H9 (cell line): ENCODE measurements around the gene OSBPL10. TPM values are rescaled to one million over a fixed set of nuclear protein-coding genes. Genes with fewer than 3 reads are reported as not detected.

Experiments
- DNase-seq: peaks from one replicate; pipeline ENCODE4 v3.0.0-alpha.2; 2017
- H2AFZ ChIP-seq: one replicate; pipeline ENCODE4 v1.6.1; 2013; ENCODE audit warnings: mild to moderate bottlenecking, low read length, control low read depth, moderate library complexity
- H2AK5ac ChIP-seq: 2 replicates; pipeline ENCODE4 v1.6.1; 2013; ENCODE audit warnings: low read length, control low read depth, mixed read lengths; ENCODE audit not compliant: insufficient read length
- H2BK120ac ChIP-seq: one replicate; pipeline ENCODE4 v1.6.1; 2013; ENCODE audit warnings: low read depth, mild to moderate bottlenecking, low read length, control low read depth, inconsistent platforms; ENCODE audit not compliant: poor library complexity, severe bottlenecking
- H2BK12ac ChIP-seq: 2 replicates; pipeline ENCODE4 v1.6.1; 2013; ENCODE audit warnings: low read length, control low read depth, mixed read lengths, low read depth; ENCODE audit not compliant: insufficient read length
- H2BK15ac ChIP-seq: 2 replicates; pipeline ENCODE4 v1.6.1; 2013; ENCODE audit warnings: low read depth, low read length, control low read depth
- H2BK20ac ChIP-seq: one replicate; pipeline ENCODE4 v1.6.1; 2013; ENCODE audit warnings: low read depth, mild to moderate bottlenecking, low read length, control low read depth, inconsistent platforms; ENCODE audit not compliant: poor library complexity, severe bottlenecking
- H2BK5ac ChIP-seq: 2 replicates; pipeline ENCODE4 v1.6.1; 2013; ENCODE audit warnings: low read length, control low read depth, mixed read lengths; ENCODE audit not compliant: insufficient read length
- H3K14ac ChIP-seq: 2 replicates; pipeline ENCODE4 v1.6.1; 2013; ENCODE audit warnings: low read length, control low read depth; ENCODE audit not compliant: insufficient read depth
- H3K18ac ChIP-seq: 2 replicates; pipeline ENCODE4 v1.6.1; 2013; ENCODE audit warnings: low read depth, mild to moderate bottlenecking, mixed read lengths, low read length, control low read depth; ENCODE audit not compliant: insufficient read length
- H3K23ac ChIP-seq: 2 replicates; pipeline ENCODE4 v1.6.1; 2013; ENCODE audit warnings: low read length, control low read depth, mixed read lengths, low read depth; ENCODE audit not compliant: insufficient read length
- H3K23me2 ChIP-seq: 2 replicates; pipeline ENCODE4 v1.6.1; 2013; ENCODE audit warnings: low read depth, mild to moderate bottlenecking, mixed read lengths, low read length, control low read depth; ENCODE audit not compliant: insufficient read length, poor library complexity, severe bottlenecking
- H3K27ac ChIP-seq: 2 replicates; pipeline ENCODE4 v1.5.1; 2013; ENCODE audit warnings: low read length, control low read depth, mixed read lengths, low read depth; ENCODE audit not compliant: insufficient read length
- H3K27me3 ChIP-seq: 2 replicates; pipeline ENCODE4 v1.6.1; 2013; ENCODE audit warnings: low read length, control low read depth, inconsistent platforms; ENCODE audit not compliant: insufficient read depth
- H3K4ac ChIP-seq: 2 replicates; pipeline ENCODE4 v1.6.1; 2013; ENCODE audit warnings: low read depth, mild to moderate bottlenecking, control low read depth, inconsistent platforms, low read length, moderate library complexity
- H3K4me1 ChIP-seq: 2 replicates; pipeline ENCODE4 v1.6.1; 2013; ENCODE audit warnings: low read length, control low read depth, inconsistent platforms; ENCODE audit not compliant: insufficient read depth
- H3K4me2 ChIP-seq: 2 replicates; pipeline ENCODE4 v1.6.1; 2013; ENCODE audit warnings: low read length, control low read depth, mixed read lengths; ENCODE audit not compliant: insufficient read length, insufficient read depth
- H3K56ac ChIP-seq: 2 replicates; pipeline ENCODE4 v1.6.1; 2013; ENCODE audit warnings: low read depth, mild to moderate bottlenecking, mixed read lengths, low read length, control low read depth; ENCODE audit not compliant: insufficient read length
- H3K79me1 ChIP-seq: 2 replicates; pipeline ENCODE4 v1.6.1; 2013; ENCODE audit warnings: low read depth, mild to moderate bottlenecking, moderate library complexity, low read length, control low read depth, inconsistent platforms; ENCODE audit not compliant: insufficient read depth, poor library complexity, severe bottlenecking
- H3K79me2 ChIP-seq: 2 replicates; pipeline ENCODE4 v1.6.1; 2013; ENCODE audit warnings: low read length, control low read depth, inconsistent platforms; ENCODE audit not compliant: insufficient read depth
- H3K9ac ChIP-seq: 2 replicates; pipeline ENCODE4 v1.6.1; 2013; ENCODE audit warnings: low read length, control low read depth, mixed read lengths; ENCODE audit not compliant: insufficient read length; ENCODE audit errors: extremely low read depth
- H3K9me3 ChIP-seq: one replicate; pipeline ENCODE4 v1.6.1; 2013; ENCODE audit warnings: low read depth, low read length, inconsistent platforms; ENCODE audit not compliant: control insufficient read depth
- H3T11ph ChIP-seq: one replicate; pipeline ENCODE4 v1.6.1; 2013; ENCODE audit warnings: mild to moderate bottlenecking, low read length, control low read depth, inconsistent platforms
- H4K20me1 ChIP-seq: one replicate; pipeline ENCODE4 v1.6.1; 2013; ENCODE audit not compliant: control insufficient read depth, insufficient read length, insufficient read depth
- H4K5ac ChIP-seq: 2 replicates; pipeline ENCODE4 v1.6.1; 2013; ENCODE audit warnings: low read depth, mild to moderate bottlenecking, mixed read lengths, low read length, control low read depth; ENCODE audit not compliant: insufficient read length
- H4K8ac ChIP-seq: replicated peaks from 2 replicates; pipeline ENCODE4 v1.6.1; 2013; ENCODE audit warnings: low read length, control low read depth, mixed read lengths, low read depth; ENCODE audit not compliant: insufficient read length
- H4K91ac ChIP-seq: 2 replicates; pipeline ENCODE4 v1.6.1; 2013; ENCODE audit warnings: low read depth, mild to moderate bottlenecking, moderate library complexity, mixed read lengths, low read length, control low read depth; ENCODE audit not compliant: insufficient read length
- H3K27ac Mint-ChIP-seq, 3 experiments: 2 replicates in 2 of 3; 3 replicates in 1 of 3; pipeline ENCODE4 v1.8.0; 2020 to 2021; ENCODE audit warnings: mixed read lengths in 3 of 3, mild to moderate bottlenecking in 1 of 3, moderate library complexity in 1 of 3
- H3K27me3 Mint-ChIP-seq: 2 replicates; pipeline ENCODE4 v1.8.0; 2021; ENCODE audit warnings: low read depth, mild to moderate bottlenecking, moderate library complexity, mixed read lengths
- H3K36me3 Mint-ChIP-seq, 3 experiments: 2 replicates in 2 of 3; 3 replicates in 1 of 3; pipeline ENCODE4 v1.8.0; 2020 to 2021; ENCODE audit warnings: low read depth in 3 of 3, mixed read lengths in 3 of 3; ENCODE audit not compliant: insufficient read depth in 1 of 3
- H3K4me1 Mint-ChIP-seq, 2 experiments: 2 replicates each; pipeline ENCODE4 v1.8.0; 2020; ENCODE audit warnings: mixed read lengths in 2 of 2
- H3K4me3 Mint-ChIP-seq, 2 experiments: 2 replicates in 1 of 2; 3 replicates in 1 of 2; pipeline ENCODE4 v1.8.0; 2020 to 2021; ENCODE audit warnings: mild to moderate bottlenecking in 2 of 2, mixed read lengths in 2 of 2, moderate library complexity in 1 of 2
- H3K9me3 Mint-ChIP-seq, 2 experiments: 2 replicates in 1 of 2; 3 replicates in 1 of 2; pipeline ENCODE4 v1.8.0; 2020; ENCODE audit warnings: mild to moderate bottlenecking in 2 of 2, mixed read lengths in 2 of 2, moderate library complexity in 1 of 2
- CTCF ChIP-seq: fragments of 200-600 bp; sonication (generic); conservative IDR thresholded peaks from 3 replicates; pipeline ENCODE4 v1.8.0; 2021; ENCODE audit warnings: antibody characterized with exemption, mild to moderate bottlenecking
- WGBS: extraction: QIAGEN DNeasy Blood & Tissue Kit; methylation state at CpG from one replicate; pipeline ENCODE4 v1.1.7; 2013; ENCODE audit warnings: missing lambda C conversion rate, low lambda C conversion rate, mixed read lengths; ENCODE audit not compliant: insufficient read length; ENCODE audit errors: extremely low coverage; 5-methylcytosine and 5-hydroxymethylcytosine counted together
- total RNA-seq: library from RNA; stranded (reverse); gene quantifications from 2 replicates; pipeline ENCODE4 v1.2.1, GENCODE V29; 2021

OSBPL10 gene
- total RNA-seq, 1 experiment from 2014 or later: 42.7 TPM

GRCh38 chr3:31752305-31753049 is 228.6 kb downstream of the OSBPL10 start:
- no peak overlapping the region for H3K23ac ChIP-seq
- H2BK15ac ChIP-seq: no peak overlapping the region
- H3K27me3 ChIP-seq: no peaks in the 10 kb centered on the region
- no peak overlapping the region for H4K91ac ChIP-seq
- no peak overlapping the region for H3K4me2 ChIP-seq
- H3K9me3 Mint-ChIP-seq: peaks cover 0 to 1% of the 10 kb centered on the region in 2 experiments; a peak in 2 of 5 replicates
- no peak overlapping the region for H3K4ac ChIP-seq
- H3K27me3 Mint-ChIP-seq: no peaks in the 10 kb centered on the region
- no peak for DNase-seq
- H2BK5ac ChIP-seq: no peak overlapping the region
- H3K9ac ChIP-seq: no peak overlapping the region
- peaks cover 12 to 22% of the 10 kb centered on the region in 2 experiments for H3K4me1 Mint-ChIP-seq
- peaks cover under 1 to 9% (median 2%) of the 10 kb centered on the region in 3 experiments; a peak in 5 of 7 replicates for H3K36me3 Mint-ChIP-seq
- no peaks in the 10 kb centered on the region for H3K79me1 ChIP-seq
- no peak overlapping the region for H3K4me3 Mint-ChIP-seq
- no peak overlapping the region for H2BK120ac ChIP-seq
- H4K8ac ChIP-seq: no peak overlapping the region
- no peak overlapping the region for H3T11ph ChIP-seq
- no CpG with 5 or more reads among the region's 7 CpGs for WGBS
- no peak overlapping the region for H4K5ac ChIP-seq
- H3K18ac ChIP-seq: no peak overlapping the region
- H3K23me2 ChIP-seq: no peaks in the 10 kb centered on the region
- no peak for TF ChIP-seq CTCF
- no peaks in the 10 kb centered on the region for H3K9me3 ChIP-seq
- no peak overlapping the region for H3K27ac ChIP-seq
- H3K79me2 ChIP-seq: no peaks in the 10 kb centered on the region
- H3K4me1 ChIP-seq: no peaks in the 10 kb centered on the region
- H3K56ac ChIP-seq: no peak overlapping the region
- no peak overlapping the region for H2BK20ac ChIP-seq
- H4K20me1 ChIP-seq: no peaks in the 10 kb centered on the region
- H2BK12ac ChIP-seq: no peak overlapping the region
- H2AK5ac ChIP-seq: no peak overlapping the region
- no peak overlapping the region for H3K14ac ChIP-seq
- no peak overlapping the region for H2AFZ ChIP-seq
- 0 out of 7 replicates have a peak overlapping the region, but pooled peaks of 1 of the 3 experiments have one; percentile 56 for H3K27ac Mint-ChIP-seq
